NOMO-1 treated with DMSO at 0.1 percent for 48 hours (cell line): Measurements from ENCODE around the gene IGFBP1.
"Not testable (repeated sequence)": the region's sequence is repeated elsewhere in the genome, so short reads cannot be mapped to it uniquely, and the experiment has no call there.

ENCODE experiments used
- DNase-seq: peaks from one replicate; lab custom pipeline; 2025; ENCODE audit not compliant: unreplicated experiment; lab: John Stamatoyannopoulos, UW

Gene IGFBP1

GRCh38 chr7:45888185-45888992 lies at the start of gene IGFBP1:
TSS of gene IGFBP1 (plus strand) at chr7:45888488. CDS start at chr7:45888653, 165 bp downstream.
- no peak for DNase-seq

- DNase-seq: not testable (repeated sequence)
These were observed 49.4 kb upstream of the IGFBP1 start for GRCh38 chr7:45838852-45839251.

- not testable (repeated sequence) for DNase-seq
These were observed 46.2 kb upstream of the IGFBP1 start for GRCh38 chr7:45841926-45842717.

- DNase-seq: not testable (repeated sequence)
These were observed 41.8 kb upstream of the IGFBP1 start for GRCh38 chr7:45846536-45846935.

- DNase-seq: not testable (repeated sequence)
These were observed 39.6 kb upstream of the IGFBP1 start for GRCh38 chr7:45848734-45849133.

GRCh38 chr7:45852984-45853383 lies 35.3 kb upstream of the IGFBP1 start:
- not testable (repeated sequence) for DNase-seq

GRCh38 chr7:45853491-45853890 lies 34.8 kb upstream of the IGFBP1 start:
- DNase-seq: not testable (repeated sequence)

- not testable (repeated sequence) for DNase-seq
These were observed 32.6 kb upstream of the IGFBP1 start for GRCh38 chr7:45855680-45856079.

GRCh38 chr7:45856888-45857287 lies 31.4 kb upstream of the IGFBP1 start:
- DNase-seq: not testable (repeated sequence)

GRCh38 chr7:45863715-45864114 lies 24.6 kb upstream of the IGFBP1 start:
- DNase-seq: no peak

- no peak for DNase-seq
These were observed 22.5 kb upstream of the IGFBP1 start for GRCh38 chr7:45865594-45866410.

GRCh38 chr7:45867471-45867870 lies 20.8 kb upstream of the IGFBP1 start:
- no peak for DNase-seq

- no peak for DNase-seq
These were observed 18.9 kb upstream of the IGFBP1 start for GRCh38 chr7:45869426-45869825.

GRCh38 chr7:45872116-45873034 lies 15.9 kb upstream of the IGFBP1 start:
- no peak for DNase-seq

GRCh38 chr7:45873035-45873354 lies 15.3 kb upstream of the IGFBP1 start, which contains the start of gene CCDC201:
TSS of gene CCDC201 (minus strand) at chr7:45873082. CDS start at chr7:45873007, 75 bp downstream.
- no peak for DNase-seq

GRCh38 chr7:45873355-45873754 lies 14.9 kb upstream of the IGFBP1 start:
- no peak for DNase-seq

- no peak for DNase-seq
These were observed 13.7 kb upstream of the IGFBP1 start for GRCh38 chr7:45874408-45875131.

- DNase-seq: no peak
These were observed 11.8 kb upstream of the IGFBP1 start for GRCh38 chr7:45876519-45876918.

- no peak for DNase-seq
These were observed 9.7 kb upstream of the IGFBP1 start for GRCh38 chr7:45878457-45879144.
